GM21367 (cell line): ENCODE measurements around the gene GNB1.
"Not testable (repeated sequence)": the region's sequence is repeated elsewhere in the genome, so short reads cannot be mapped to it uniquely, and the experiment has no call there.

Source experiments
- ATAC-seq: cut with Tn5 transposase; IDR thresholded peaks from one replicate; pipeline ENCODE4 v1.9.1; 2021; ENCODE audit not compliant: unreplicated experiment

The GNB1 gene

DNA sequence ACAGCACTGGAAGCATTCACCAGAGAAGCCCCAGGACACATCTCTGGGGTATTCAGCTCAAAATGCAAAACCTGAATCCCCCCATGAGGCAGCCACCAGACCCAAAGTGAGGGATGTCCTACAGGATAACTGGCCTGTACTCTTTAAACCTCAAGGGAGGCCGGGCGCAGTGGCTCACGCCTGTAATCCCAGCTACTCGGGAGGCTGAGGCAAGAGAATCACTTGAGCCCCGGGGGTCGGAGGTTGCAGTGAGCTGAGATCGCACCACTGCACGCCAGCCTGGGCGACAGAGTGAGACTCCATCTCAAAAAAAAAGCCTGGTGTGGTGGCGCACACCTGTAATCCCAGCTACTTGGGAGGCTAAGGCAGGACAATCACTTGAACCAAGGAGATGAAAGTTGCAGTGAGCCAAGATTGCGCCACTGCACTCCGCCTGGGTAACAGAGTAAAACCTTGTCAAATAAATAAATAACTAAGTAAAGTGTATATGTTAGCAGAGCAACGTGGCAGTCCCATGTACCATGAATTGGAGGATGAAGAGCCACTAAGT lies 29.1 kb downstream of the GNB1 start:
- ATAC-seq, result not testable (repeated sequence)

GRCh38 chr1:1861339-1861730 lies 29.6 kb downstream of the GNB1 start:
- ATAC-seq, result no peak

- not testable (repeated sequence) for ATAC-seq
These were observed 30.8 kb downstream of the GNB1 start for GRCh38 chr1:1859970-1860697.

DNA sequence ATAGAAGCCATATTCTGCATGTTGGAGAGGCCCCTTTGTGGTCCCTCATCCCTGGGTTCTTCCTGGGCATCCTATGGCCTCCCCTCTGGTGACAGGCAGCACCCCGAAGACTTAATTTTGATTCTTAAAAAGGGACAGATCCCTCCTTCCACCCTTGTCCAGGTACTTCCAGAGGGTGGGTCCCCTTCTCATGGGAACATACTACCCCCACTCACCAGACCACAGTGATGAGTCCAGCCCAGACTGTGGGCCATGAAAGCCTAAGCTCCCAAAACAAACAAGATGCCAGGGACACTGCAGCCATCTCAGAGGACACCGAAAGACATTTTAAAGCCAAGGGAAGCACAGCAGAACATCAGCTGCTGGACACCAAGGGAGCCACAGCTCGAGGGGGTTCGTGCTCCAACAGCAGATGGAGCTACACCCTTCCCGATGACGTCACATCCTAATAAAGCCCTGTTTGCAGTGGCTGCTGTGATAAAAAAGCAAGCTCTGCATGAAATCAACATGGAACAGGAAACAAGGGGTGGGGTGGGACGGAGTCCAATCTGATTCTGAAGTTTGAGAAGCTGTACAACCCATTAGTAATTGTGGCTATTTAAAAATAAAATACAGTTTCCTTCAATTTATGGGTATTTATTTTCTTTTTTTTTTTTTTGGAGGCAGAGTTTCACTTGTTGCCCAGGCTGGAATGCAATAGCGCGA lies 32.4 kb downstream of the GNB1 start:
- ATAC-seq, result no peak

GRCh38 chr1:1857096-1857703 lies 33.7 kb downstream of the GNB1 start:
- no peak for ATAC-seq

DNA sequence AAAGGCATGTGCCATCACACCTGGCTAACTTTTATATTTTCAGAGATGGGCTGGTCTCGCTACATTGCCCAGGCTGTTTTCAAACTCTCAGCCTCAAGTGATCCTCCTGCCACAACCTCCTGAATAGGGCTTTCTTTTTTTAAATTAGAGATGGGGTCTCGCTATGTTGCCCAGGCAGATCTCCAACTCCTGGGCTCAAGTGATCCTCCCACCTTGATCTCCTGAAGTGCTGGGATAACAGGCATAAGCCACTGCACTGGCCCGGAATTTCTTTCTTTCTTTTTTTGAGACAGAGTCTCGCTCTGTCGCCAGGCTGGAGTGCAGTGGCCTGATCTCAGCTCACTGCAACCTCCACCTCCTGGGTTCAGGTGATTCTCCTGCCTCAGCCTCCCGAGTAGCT lies 34.7 kb downstream of the GNB1 start:
- ATAC-seq, result not testable (repeated sequence)

DNA sequence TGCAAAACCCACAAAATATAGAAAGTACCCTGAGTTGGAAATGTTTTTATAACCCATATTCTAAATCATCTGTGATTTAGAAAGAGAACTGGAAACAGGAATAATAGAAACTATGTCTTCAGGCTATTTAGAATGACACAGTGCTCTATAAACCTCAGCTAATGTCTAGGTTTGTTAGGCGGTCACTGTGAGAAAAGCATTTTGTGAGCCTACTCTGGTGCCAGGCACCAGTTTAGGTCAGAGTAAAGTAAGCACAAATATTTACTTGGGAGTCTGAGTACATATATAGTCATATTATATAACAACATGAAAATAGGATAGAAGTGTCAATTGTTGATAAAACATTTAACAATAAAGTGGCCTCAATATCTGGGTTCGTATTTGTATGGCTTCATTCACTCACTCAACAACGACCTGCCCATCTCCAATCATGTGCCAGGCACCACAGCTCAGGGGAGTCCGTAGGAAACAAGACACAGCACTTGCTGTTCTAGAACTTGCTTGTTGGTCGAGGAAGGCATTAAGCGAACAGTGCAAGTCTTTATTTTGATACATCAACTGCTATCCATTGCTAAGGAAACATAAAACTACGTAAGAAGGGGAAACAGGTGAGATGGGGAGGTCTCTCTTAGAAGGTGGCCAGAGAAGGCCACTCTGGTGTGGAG lies 37.2 kb downstream of the GNB1 start:
- ATAC-seq, result no peak

DNA sequence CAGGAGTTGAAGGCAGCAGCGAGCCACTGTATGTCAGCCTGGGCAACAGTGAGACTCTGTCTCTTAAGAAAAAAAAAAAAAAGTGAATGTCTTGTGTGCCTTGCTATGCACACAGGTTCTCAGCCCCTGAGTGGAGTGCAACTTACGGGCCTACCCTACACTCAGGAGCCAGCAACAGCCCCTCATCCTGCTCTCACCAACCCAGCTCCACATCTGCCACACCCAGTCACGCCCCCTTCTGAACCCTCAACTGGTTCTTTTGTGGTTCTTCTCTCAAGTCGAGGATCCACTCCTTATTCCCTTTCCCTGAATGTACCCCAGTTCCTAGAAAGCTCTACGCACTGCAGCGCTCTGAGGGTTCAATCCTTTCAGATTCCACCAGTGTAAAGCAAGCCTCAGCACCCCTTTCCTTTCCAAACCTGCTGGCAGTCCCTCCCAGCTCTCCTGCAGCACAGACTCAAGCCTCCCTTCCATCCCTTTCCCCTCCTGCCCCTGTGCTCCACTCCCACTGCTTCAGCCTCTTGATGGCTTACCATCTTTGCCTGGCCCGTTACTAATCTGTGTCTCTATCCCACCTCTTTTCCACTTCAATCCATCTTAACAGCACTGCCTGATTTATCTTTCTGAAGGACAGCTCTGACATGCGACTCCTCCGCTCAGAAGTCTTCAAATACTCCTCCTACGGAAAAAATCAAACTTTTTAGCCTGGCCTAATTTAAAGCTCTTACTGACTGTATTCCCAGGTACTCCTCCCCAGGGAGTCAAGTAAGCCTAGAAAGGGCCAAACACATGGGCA lies 38.1 kb downstream of the GNB1 start:
- ATAC-seq, result no peak

DNA sequence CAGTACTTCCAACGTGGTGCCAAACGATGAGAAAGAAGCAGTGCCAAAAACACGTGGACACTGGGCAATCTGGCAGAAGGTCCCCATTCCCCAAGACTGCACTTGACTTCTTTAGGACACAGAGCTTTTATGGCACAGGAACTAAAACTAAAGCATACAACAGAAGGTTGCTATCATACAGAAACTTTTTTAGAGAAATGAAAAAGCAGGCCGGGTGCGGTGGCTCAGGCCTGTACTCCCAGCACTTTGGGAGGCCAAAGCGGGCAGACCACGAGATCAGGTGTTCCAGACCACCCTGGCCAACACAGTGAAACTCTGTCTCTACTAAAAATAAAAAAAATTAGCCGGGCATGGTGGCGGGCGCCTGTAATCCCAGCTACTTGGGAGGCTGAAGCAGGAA lies 43.0 kb downstream of the GNB1 start:
- ATAC-seq, result no peak

GRCh38 chr1:1847061-1847850 lies 43.6 kb downstream of the GNB1 start:
- no peak for ATAC-seq

- ATAC-seq, result no peak
These were observed 44.4 kb downstream of the GNB1 start for GRCh38 chr1:1846386-1846918.

GRCh38 chr1:1842360-1843146 lies 48.3 kb downstream of the GNB1 start:
- no peak for ATAC-seq

DNA sequence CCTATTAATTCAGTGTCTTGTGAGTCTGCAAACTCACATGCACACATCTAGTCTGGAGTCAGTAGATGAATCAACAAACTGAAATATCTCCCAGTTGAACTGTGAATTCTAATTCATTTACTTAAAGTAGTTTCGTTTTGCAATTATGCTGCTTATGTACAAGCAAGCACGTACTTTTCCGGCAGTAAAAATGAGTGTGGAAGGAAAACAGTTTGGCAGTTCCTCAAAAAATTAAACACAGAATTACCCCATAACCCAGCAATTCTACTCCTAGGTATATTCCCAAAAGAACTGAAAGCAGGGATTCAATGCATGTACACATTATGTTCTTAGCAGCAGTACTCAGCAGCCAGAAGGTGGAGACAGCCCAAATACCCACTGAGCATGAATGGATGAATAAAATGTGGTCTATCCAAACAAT lies 49.3 kb downstream of the GNB1 start:
- no peak for ATAC-seq

- ATAC-seq, result no peak
These were observed 51.4 kb downstream of the GNB1 start for GRCh38 chr1:1839311-1839965.

DNA sequence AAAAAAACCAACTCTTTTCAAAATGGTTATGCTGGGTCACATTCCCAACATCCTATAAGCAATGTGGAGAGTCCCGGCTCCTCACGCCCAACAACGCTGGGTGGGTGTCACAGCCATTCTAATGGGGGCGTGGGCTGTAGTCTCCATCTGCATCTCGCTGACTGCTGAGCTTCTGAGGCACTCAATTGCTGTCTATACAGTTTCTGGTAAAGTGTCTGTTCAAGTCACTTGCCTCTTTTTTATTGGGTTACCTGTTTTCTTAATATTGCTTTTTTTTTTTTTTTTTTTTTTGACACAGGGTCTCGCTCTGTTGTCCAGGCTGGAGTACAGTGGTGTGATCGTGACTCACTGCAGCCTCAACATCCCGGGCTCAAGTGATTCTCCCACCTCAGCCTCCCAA lies 54.8 kb downstream of the GNB1 start:
- no peak for ATAC-seq

GRCh38 chr1:1835546-1835945 lies 55.3 kb downstream of the GNB1 start:
- no peak for ATAC-seq

DNA sequence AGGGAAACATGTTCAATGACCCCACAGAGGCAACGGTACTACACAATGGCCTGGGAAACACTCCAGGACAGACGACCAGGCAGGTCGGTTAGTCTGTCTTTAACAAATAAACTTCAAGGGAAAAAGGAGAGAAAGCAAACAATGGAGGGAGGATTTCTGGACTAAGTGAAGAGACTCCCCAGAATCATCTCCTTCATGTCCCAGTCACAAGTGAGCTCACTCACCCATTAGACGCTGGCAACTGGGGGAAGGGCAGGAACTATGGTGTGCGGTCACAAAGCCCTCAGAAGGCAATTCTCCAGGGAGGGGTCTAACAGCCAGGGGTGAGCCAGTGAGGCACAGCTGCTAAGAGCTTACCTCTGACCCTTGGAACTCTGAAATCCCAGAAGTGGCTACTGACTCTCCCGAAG lies 57.0 kb downstream of the GNB1 start:
- ATAC-seq, result peak; percentile 67

DNA sequence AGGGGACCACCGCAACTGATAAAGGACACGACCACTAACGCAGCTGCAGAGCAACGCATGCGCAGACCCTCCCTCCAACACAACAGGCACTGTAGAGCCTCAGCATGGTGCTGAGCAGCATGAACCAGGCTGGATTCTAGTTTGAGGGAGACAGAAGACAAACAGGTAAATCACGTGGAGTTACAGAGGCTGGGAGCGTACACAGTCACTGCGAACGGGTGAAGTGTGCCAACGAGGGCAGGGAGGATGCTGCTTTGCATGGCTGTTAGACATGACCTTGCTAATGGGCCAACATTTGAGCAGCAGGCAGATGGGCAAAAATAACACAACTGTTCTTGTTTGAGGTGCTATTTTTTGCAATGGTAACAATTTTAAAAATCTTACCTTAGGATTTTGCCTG lies 57.4 kb downstream of the GNB1 start:
- no peak for ATAC-seq
